Panc1 (cell line): ENCODE data around the gene TEK. TPM values are rescaled to one million over a fixed set of nuclear protein-coding genes. Genes with fewer than 3 reads are reported as not detected.
"Not testable (repeated sequence)": the region's sequence is repeated elsewhere in the genome, so short reads cannot be mapped to it uniquely, and the experiment has no call there.

Source experiments
- ATAC-seq: fragments of 200-7000 bp; cut with Tn5 transposase; 2 replicates; pipeline ENCODE4 v1.9.1; 2020; ENCODE audit warnings: mild to moderate bottlenecking, moderate library complexity
- BruUV-seq: library from RNA; stranded (reverse); fragments of 400-500 nt; replicated peaks from 2 replicates; lab custom pipeline; 2021; lab: Mats Ljungman, UMichigan
- CTCF ChIA-PET: fragments of 300-600 bp; sonication (Branson Sonifier 250); formaldehyde crosslinking; loops from one replicate; lab custom pipeline; 2022; ENCODE audit warnings: antibody characterized with exemption; lab: Charles Lee
- POLR2A ChIA-PET: fragments of 300-600 bp; sonication (Branson Sonifier 250); formaldehyde crosslinking; loops from one replicate; lab custom pipeline; 2022; ENCODE audit warnings: antibody characterized with exemption; lab: Charles Lee
- DNase-seq: peaks from one replicate; pipeline ENCODE4 v3.0.0-alpha.2; 2010; ENCODE audit warnings: low read depth, low spot score
- H3K27ac ChIP-seq: 2 replicates; pipeline ENCODE4 v1.5.1; 2011; ENCODE audit warnings: mild to moderate bottlenecking, low read length, inconsistent platforms
- H3K27me3 ChIP-seq: fragments of 200-500 bp; sonication (Bioruptor generic); 2 replicates; pipeline ENCODE4 v1.6.0; 2014; ENCODE audit warnings: low read length, inconsistent platforms; ENCODE audit not compliant: control insufficient read depth, insufficient read depth
- H3K36me3 ChIP-seq: fragments of 200-500 bp; sonication (Bioruptor generic); 2 replicates; pipeline ENCODE4 v1.5.1; 2014; ENCODE audit warnings: inconsistent platforms, mild to moderate bottlenecking, low read length, moderate library complexity; ENCODE audit not compliant: control insufficient read depth, insufficient read depth
- H3K4me1 ChIP-seq: 2 replicates; pipeline ENCODE4 v1.5.1; 2011; ENCODE audit warnings: inconsistent platforms, mild to moderate bottlenecking, low read length, moderate library complexity; ENCODE audit not compliant: control insufficient read depth, insufficient read depth
- H3K4me3 ChIP-seq, 2 experiments: 2 replicates each; pipeline ENCODE4 v1.5.1; 2011 to 2012; ENCODE audit warnings: low read depth in 2 of 2, low read length in 2 of 2, mild to moderate bottlenecking in 2 of 2, inconsistent platforms in 1 of 2, moderate library complexity in 1 of 2
- H3K9me3 ChIP-seq: fragments of 200-500 bp; sonication (Bioruptor generic); 2 replicates; pipeline ENCODE4 v1.5.1; 2014; ENCODE audit warnings: low read depth, mild to moderate bottlenecking, inconsistent platforms, low read length, moderate library complexity; ENCODE audit not compliant: control insufficient read depth, insufficient read depth
- CTCF ChIP-seq: fragments of 450-650 bp; IDR thresholded peaks from 2 replicates; pipeline ENCODE4 v1.5.1; 2017; ENCODE audit warnings: mild to moderate bottlenecking
- POLR2AphosphoS5 ChIP-seq: IDR thresholded peaks from 2 replicates; pipeline ENCODE4 v1.6.1; 2012; ENCODE audit warnings: mild to moderate bottlenecking, low read depth, low read length, moderate library complexity
- REST ChIP-seq, 2 experiments: IDR thresholded peaks; 2 replicates each; pipeline ENCODE4 v1.6.1; 2011 to 2012; ENCODE audit warnings: low read depth in 2 of 2, control low read depth in 1 of 2, low read length in 1 of 2, mild to moderate bottlenecking in 1 of 2, moderate library complexity in 1 of 2; ENCODE audit not compliant: insufficient read depth in 1 of 2
- SIN3A ChIP-seq: IDR thresholded peaks from 2 replicates; pipeline ENCODE4 v1.6.1; 2012; ENCODE audit warnings: low read depth, mild to moderate bottlenecking, low read length, moderate library complexity, borderline replicate concordance; ENCODE audit not compliant: insufficient read depth
- TCF7L2 ChIP-seq: IDR thresholded peaks from 2 replicates; pipeline ENCODE4 v1.6.1; 2011; ENCODE audit warnings: mild to moderate bottlenecking, low read depth, low read length, inconsistent platforms
- in situ Hi-C: cut with HindIII; loops from 2 replicates; pipeline ENCODE4 v1.10.0; 2016; ENCODE audit warnings: low sequenced_read_pairs, low pct_unique_long_range_greater_than_20kb
- intact Hi-C: fragments of 100-400 bp; cut with micrococcal nuclease; formaldehyde crosslinking; loops from one replicate; pipeline ENCODE4 v1.10.0; 2022; ENCODE audit not compliant: unreplicated experiment
- total RNA-seq: library from RNA; stranded (reverse); gene quantifications from one replicate; pipeline ENCODE4 v1.2.1, GENCODE V29; 2021; ENCODE audit not compliant: unreplicated experiment

The TEK gene
- total RNA-seq, 1 experiment from 2014 or later: not detected

- H3K4me3 ChIP-seq: no peak overlapping the region
- POLR2A ChIA-PET: no interaction called here
- no peaks in the 10 kb centered on the region for H3K27me3 ChIP-seq
- TF ChIP-seq SIN3A: no peak
- DNase-seq (no peak), ATAC-seq (no peak)
- in situ Hi-C loops: no loop called here
- H3K27ac ChIP-seq: no peak overlapping the region
- intact Hi-C loops: no loop called here
- no peaks in the 10 kb centered on the region for H3K9me3 ChIP-seq
- H3K4me1 ChIP-seq: no peaks in the 10 kb centered on the region
- CTCF ChIA-PET: no interaction called here
- no peaks in the 10 kb centered on the region for H3K36me3 ChIP-seq
- BruUV-seq: no TSS peak
These were observed 18.8 kb upstream of the TEK start for GRCh38 chr9:27090231-27090630.

- ChIA-PET CTCF (no interaction called here), POLR2A (no interaction called here)
- TF ChIP-seq REST (IDR thresholded peaks at IDR 0.05; ENCODE audit: insufficient read depth in 1 of 2, low read depth in 2 of 2, low read length in 1 of 2) (no peak), CTCF (no peak), TCF7L2 (no peak), POLR2AphosphoS5 (no peak), SIN3A (no peak)
- Histone ChIP-seq H3K27me3 (no peaks in the 10 kb centered on the region), H3K4me1 (no peaks in the 10 kb centered on the region), H3K9me3 (no peaks in the 10 kb centered on the region), H3K27ac (no peak overlapping the region), H3K4me3 (no peak overlapping the region), H3K36me3 (no peaks in the 10 kb centered on the region)
- no peak for DNase-seq
- in situ Hi-C loops (no loop called here), intact Hi-C loops (no loop called here)
- ATAC-seq: no peak
- BruUV-seq: no TSS peak
These were observed 18.3 kb upstream of the TEK start for GRCh38 chr9:27090711-27091110.

GRCh38 chr9:27092496-27092895 lies 16.5 kb upstream of the TEK start:
- H3K27me3 ChIP-seq, H3K4me1 ChIP-seq, BruUV-seq, POLR2A ChIA-PET, H3K36me3 ChIP-seq, in situ Hi-C loops, H3K4me3 ChIP-seq, ATAC-seq, H3K9me3 ChIP-seq, CTCF ChIA-PET, DNase-seq, intact Hi-C loops, H3K27ac ChIP-seq: not testable (repeated sequence)

- intact Hi-C loops, H3K4me3 ChIP-seq, POLR2A ChIA-PET, in situ Hi-C loops, H3K9me3 ChIP-seq, ATAC-seq, H3K36me3 ChIP-seq, H3K27ac ChIP-seq, CTCF ChIA-PET, BruUV-seq, H3K4me1 ChIP-seq, DNase-seq, H3K27me3 ChIP-seq: not testable (repeated sequence)
These were observed 15.5 kb upstream of the TEK start for GRCh38 chr9:27093384-27094067.
